Measurements from ENCODE around the gene FOCAD.
A peak's percentile ranks its signal among the peaks of the same experiment; 100 is the strongest.

FOCAD gene

GRCh38 chr9:21027295-21027694 lies 343.2 kb downstream of the FOCAD start:
- DNase-seq = no peak

- no peak for DNase-seq
Measured at GRCh38 chr9:21028466-21028865, 344.4 kb downstream of the FOCAD start.

- DNase-seq = no peak
Measured at GRCh38 chr9:21029661-21030060, 345.6 kb downstream of the FOCAD start.

- DNase-seq = no peak
Measured at GRCh38 chr9:21030389-21031035, 346.5 kb downstream of the FOCAD start.

GRCh38 chr9:21031091-21031807 lies 347.2 kb downstream of the FOCAD start, which contains the start of gene HACD4:
Gene HACD4, minus strand, starts transcription at chr9:21031640. Its CDS starts 50 bp downstream, at chr9:21031590.
- peak; percentile 9 to 54 (median 28) for DNase-seq

- no peak for DNase-seq
Measured at GRCh38 chr9:21031808-21032183, 347.7 kb downstream of the FOCAD start.

- DNase-seq = no peak
Measured at GRCh38 chr9:21037278-21037677, 353.2 kb downstream of the FOCAD start.

- DNase-seq = no peak
Measured at GRCh38 chr9:21039302-21039701, 355.2 kb downstream of the FOCAD start.

- DNase-seq = no peak
Measured at GRCh38 chr9:21042466-21042865, 358.4 kb downstream of the FOCAD start.

GRCh38 chr9:21043841-21044240 lies 359.8 kb downstream of the FOCAD start:
- no peak for DNase-seq
